CD4-positive, alpha-beta T cell treated with Interleukin-15 for 4 hours (primary cell): Measurements from ENCODE around the gene NKAIN2.

Source experiments
- DNase-seq: peaks from one replicate; pipeline ENCODE4 v3.0.0-alpha.2; 2020; ENCODE audit warnings: low spot score

Gene NKAIN2

DNA sequence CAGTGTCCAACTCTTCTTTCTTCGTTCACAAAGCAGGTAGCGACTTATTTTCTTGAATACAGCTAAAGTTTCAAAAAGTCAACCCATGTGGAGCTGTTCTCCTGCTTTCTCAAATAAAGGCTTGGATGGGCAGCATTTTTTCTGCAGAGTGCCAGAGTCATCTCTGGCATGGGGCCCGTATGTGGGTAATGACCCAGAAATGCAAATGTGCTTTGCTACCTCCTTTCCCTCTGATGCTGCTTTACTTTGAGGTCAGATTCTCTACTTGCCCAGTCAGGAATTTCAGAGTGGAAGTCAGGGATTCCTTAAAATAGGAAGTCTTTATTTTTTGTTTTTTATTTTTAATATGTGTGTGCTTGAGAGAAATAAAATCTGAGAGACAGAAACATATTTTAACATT, 4.9 kb downstream of the NKAIN2 start:
- no peak for DNase-seq

DNA sequence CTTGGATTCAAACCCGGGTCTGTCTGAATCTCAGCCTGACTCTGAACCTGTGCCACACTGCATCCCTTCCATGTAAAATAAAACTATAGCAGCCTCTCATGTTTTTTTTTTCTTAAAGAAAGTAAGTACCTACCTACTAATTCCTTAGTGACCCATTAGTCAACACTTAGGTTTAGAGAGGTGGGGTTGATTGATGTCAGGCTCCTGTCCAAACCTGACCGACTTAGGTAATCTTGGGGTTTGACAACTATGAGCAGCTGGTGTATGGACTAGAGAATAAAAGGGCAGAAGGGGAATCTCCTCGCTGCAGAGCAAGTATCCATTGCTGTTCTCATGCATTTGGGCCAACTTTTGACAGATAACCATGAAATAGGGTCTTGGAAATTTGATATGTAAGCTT, 6.5 kb downstream of the NKAIN2 start:
- DNase-seq, result no peak

DNA sequence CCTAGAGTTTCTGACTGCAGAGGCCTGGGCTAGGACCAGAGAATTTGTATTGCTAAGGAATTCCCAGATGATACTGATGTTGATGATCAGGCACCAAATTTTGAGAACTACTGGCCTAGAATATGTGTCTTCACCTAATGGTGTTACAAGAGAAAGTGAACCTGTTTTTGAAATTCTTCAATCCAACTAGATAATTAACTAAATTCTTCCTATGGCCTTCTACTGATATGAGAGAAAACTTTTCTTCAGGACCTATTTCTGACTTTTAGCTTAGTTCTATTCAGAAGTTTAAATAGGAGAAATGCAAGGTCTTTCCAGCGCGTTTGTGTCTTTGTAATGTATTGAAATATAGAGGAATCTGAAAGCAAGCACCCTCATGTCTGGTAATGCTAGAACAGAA, 7.3 kb downstream of the NKAIN2 start:
- no peak for DNase-seq

DNA sequence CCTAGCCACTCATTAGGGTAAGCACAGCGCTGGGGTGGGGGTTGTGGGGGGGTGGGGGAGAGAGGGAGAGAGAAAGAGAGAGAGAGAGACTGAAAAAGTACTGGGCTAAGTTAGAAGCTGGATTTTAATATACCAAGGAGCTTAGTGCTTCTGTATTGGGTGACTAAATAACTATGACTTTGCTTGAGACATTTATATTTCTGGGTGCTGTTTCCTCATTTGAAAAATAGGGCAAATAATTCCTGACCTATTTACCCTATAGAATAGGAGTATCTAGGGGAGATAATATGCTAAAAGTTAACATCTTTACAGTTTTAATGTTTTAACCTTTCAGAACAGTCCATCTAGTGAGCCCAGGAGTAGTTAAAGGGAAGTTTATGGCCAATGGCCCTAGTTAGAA, 7.7 kb downstream of the NKAIN2 start:
- no peak for DNase-seq

DNA sequence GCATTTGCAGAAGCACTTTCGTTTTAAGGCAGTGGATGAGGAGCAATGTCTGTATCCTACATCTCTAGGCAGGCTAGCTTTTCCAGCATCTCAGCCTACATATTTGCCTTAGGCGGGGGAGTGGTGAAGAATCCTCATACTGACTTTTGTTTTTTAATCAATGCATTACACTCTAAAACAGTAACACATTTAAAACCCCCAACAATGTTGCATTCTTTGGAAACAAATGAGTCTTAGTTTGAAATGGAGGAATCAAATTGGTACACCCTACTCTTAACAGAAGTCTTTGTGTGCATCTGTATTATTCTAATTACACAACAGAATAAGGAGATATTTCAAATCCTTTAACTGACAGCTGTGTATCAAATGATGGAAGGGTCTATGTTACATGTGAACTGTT, 9.0 kb downstream of the NKAIN2 start:
- no peak for DNase-seq

DNA sequence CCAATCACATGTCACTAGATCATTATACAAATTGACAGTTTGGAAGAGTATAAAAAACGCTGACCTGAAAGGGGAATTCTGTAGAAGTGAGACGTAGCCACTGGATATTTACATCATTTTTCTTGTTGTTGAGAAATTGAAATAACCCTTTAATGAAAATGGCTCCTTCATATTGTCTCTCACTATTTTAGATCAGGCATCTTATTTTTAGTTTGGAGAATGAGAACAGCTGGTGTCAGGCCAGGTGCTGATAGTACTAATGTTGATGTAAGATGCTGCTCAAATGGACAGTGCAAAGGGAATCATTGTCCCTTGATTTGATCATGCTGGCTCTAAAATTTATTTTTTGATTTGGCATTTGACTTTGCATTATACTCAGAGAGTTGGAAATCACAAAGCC, 17.4 kb downstream of the NKAIN2 start:
- no peak for DNase-seq

DNA sequence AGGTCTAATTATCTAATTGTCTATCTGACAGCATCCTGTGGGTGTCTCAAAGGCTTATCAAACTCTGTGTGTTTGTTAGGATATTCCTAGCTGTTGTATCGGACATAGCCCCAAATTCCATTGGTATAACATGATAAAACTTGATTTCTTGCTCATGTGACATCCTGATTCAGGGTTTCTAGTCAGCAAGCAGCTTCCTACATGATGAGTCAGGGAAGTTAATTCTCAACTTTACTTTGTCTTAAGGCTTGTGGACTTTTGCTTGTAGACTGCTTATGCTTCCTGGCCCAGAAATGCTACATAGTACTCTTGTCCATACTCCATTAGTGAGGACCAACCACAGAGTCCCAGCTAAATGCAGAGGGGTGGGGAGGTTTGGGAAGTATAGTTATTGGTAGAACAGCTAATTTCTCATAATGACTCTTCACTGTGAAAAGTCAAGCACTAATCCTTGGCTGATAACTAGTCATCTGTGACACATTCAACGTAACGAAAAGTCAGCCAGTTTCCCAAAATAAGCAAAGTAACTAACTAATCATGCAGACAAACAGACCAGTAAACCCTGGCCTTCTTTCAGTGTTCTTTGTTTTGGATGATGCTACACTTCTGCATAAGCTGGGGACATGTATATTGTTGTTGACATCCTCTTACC, 25.8 kb downstream of the NKAIN2 start:
- DNase-seq, result no peak

DNA sequence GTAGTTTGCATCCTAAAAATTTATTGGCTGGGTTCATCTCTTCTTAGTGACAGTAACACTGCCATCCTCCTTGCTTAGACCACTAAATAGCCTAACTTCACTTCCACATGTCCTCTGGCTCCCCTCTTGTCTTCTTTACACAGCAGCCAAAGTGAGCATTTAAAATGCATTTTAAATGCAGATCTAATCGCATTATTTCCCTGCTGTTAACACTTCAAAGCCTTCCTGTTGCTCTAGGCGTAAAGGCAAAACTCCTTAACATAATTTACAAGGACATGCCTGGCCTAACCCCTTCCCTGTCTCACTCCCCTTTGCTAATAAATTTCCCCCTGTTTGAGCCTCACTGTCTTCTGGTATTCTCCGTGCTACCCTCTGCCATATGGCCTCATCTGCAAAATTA, 26.5 kb downstream of the NKAIN2 start:
- no peak for DNase-seq

DNA sequence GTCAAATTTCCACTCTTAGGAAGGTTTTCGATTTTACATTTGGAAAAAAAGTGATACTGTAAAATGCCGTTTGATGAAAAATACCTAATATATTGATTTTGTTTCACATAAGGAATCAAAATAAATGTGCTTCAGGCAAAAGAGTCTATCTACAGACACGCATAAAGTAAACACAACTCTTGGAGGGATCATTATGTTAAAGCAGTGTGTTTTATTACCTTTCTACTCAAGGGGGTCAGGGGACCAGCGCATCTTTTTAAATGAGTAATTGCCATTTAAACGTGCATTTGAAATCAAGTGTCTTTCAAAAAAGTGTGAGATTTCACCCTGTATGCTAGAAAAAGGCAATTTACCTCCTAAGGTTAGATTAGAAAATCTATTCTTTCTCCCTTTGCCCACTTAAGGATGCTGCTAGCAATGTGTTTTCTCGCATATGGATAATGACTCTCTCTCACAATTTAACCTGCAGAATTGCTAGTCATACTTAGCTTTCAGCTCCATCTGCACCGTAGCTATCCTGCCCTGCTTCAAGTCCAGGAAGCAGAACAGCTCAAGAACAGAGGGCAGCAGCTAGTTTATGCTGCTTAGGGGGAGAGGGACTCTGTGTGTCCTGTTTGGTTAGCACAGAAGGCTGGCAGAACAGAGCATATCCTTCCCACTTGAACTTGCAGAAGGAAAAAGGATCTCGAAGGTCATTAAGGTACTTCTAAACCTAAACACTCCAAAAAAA, 35.0 kb downstream of the NKAIN2 start:
- DNase-seq, result no peak

DNA sequence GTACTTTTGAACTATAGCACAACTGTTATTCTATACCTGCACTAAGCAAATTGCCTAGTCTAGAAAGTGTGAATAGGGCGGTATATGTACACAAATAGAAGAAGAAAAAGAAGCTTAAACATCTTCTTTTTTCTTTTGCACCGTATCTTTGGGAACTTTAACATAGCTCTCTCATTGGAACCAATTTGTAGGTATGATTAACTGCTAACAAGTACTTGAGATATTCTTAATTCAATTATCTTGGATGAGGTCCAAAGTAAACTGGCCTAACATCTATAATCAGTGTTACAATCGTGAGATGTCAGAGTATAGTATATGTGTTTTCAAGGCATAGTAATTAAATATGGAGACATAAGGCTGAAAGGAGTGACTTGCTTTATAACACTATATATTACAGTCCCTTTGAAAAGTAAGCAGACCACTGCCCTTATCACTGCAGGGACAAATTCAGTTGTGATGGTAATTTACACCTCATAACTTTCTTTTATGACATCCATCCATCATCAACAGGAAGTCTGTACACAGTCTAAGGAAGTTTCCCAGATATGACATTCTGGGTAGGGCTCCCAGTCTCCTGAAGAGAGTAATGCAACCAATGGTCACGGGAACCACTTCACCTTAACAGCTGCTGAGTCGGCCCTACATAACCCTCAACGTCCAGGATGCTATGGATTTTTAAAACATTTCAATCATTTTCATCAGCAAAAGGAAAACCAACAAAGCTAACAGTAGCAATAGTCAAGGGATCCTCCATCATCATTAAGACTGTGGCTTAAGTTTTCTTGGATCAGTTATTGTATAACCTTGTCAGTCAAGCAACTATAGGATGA, 37.6 kb downstream of the NKAIN2 start:
- DNase-seq, result no peak

DNA sequence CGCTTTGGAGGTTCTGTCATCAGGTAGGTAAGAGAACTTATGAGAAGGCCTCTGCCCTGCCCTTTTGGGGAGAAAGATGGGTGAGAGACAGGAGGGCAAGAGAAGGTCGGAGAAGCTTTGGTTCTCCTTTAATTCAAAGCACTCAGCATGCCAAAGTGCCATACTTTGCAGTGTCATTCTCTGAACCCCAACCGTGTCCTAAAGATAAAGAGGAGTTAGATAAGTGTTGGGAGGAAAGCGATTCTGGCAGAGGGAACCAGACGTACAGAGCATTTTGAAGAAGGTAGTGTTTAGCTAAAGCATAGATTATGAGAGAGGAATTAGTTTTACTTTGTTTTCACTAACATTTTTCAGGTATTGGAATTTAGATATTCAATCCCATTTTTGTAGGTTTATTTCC, 40.3 kb downstream of the NKAIN2 start:
- no peak for DNase-seq

DNA sequence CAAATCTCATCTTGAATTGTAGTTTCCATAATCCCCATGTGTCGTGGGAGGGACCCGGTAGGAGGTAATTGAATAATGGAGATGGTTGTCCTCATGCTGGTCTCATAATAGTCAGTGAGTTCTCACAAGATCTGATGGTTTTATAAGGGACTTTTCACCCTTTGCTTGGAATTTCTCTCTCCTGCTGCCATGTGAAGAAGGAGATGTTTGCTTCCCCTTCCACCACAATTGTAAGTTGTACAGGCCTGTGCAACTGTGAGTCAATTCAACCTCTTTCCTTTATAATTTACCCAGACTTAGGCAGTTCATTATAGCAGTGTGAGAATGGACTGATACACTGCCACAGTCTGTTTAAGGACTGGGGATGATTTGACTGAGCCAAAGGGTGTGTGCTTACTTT, 44.7 kb downstream of the NKAIN2 start:
- DNase-seq, result no peak

DNA sequence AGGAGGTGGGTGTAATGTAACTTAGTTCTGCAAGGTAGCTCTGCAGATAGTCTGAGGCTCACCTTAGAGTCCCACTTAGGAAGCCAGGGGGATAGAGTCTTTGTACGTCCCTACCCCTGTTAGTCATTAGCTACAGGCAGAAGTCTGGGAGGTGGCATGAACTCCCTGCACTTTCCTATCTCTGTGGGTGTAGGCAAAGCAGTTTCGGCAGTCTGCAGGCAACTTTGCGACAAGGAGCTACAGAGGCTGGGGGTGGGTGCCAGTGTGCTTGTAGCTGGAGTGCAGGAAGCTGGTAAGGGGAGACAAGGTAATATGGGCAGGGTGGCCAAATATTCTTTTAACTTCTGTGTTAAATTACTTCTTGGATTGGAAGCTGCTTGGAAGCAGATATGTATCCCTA, 45.7 kb downstream of the NKAIN2 start:
- DNase-seq, result no peak

DNA sequence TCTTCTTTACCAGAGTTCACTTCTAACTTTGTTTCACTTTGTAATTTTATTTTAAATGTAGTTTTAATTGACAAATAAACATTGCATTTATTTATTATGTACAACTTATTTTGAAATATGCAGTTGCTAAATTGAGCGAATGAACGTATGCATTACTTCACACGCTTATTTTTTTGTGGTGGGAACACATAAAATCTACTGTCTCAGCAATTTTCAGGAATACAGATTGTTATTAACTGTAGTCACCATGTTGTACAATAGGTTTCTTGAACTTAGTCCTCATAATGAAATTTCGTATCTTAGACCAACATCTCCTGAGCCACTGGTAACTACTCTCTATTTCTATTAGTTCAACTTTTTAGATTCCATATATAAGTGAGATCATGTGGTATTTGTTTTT, 46.9 kb downstream of the NKAIN2 start:
- DNase-seq, result no peak

DNA sequence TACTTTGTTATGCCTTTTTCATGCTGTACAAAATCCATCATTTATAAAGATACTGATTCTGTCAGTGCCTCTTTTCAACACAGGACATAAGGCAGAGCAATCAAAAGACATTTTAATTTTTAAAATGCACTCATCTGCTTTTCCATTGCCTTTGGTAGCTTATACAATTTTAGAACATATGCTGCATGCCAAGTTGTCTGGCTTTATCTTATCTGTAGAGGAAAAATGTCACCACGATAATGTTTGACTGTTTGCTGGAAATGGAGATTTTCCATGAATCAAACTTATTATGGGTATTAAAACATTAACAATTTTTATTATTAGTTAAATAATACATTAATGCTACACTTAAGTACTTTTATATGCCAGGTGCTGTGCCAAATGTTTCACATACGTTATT, 50.5 kb downstream of the NKAIN2 start:
- DNase-seq, result no peak

DNA sequence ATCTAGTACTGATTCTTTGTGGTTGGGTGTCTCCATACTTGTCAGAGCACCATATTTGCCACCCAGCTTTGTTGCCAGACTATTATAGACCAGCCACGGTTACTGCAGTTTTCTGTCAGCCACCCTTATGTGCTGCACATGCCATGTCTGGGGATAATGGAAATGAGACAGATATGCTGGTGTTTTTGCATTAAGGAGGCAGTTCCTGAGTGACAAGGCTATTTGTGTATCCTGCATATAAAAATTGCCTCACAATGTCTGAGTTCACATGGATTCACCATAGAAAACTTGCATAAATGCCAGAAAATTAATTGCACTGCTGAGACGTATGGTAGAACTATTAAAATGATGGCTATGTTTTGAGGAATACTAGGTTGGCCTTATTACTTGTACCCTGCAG, 51.8 kb downstream of the NKAIN2 start:
- no peak for DNase-seq

DNA sequence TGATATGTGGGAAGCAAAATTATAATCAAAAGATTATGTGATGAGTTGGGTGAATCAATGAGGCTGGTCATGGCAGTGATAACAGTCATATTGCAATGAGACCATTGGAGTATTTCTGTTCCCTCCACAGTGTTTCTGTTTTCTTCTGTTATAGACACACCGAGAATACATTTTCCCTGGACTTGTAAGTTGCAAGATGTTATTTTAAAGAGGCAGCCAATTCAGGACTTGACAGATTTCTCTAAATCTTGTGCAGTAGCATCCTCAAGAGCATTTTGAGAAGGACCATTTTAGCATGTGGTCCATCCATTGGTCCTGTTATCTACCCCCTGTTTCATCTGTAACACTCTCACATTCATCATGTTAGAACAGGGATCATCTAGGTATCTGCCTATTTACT, 55.6 kb downstream of the NKAIN2 start:
- no peak for DNase-seq

DNA sequence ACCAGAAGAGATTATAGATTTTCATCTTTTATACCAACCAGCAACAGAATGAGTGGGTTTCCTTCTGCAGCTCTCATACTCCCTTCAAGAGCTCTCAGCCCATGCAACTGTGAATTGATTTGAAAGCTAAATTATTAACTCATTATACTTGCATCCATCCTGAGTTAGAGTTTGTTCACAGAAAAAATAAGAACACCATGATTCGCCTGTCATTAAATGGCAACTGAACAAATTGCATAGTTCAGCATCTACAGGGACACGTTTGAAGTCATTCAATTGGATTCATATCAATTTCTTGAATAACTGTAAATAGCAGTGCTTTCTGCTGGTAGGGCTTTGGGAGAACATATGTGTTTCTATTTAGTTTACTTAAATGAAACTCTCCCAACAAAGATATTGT, 65.7 kb downstream of the NKAIN2 start:
- DNase-seq, result no peak

DNA sequence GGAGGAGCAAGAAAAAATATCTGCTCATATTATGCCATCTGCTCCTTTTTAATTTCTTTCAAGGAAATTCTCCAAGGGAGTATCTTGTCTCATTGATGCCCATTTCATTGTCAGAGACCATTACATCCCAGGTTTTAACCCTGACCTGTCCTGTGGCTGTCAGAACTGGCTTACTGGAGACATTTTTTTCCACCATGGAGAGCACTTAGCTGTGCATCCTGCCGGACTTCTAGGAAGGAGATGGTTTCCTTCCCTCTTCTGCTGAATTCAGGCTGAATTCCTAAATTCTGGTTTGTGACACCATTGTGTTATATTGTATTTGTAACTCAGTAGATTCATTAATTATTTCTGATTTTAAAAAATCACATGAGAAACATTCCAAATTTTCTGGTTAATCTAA, 70.3 kb downstream of the NKAIN2 start:
- DNase-seq, result no peak

DNA sequence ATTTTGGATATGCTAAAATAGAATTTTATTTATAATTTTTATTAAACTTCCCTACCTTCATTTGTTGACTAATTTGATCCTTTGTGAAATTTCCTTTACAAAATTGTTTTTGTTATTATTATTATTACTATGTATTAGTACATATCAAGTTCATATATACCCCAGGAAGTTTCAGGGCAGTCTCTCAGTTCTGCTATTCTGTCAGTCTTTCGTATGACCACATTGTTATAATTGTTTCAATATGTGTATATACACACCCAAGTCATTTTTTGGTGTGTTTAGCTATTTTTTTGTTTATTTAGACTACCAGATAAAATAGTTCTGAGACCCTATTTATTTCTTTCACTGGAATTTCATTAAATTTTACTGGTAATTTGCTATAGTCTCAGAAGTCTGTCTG, 72.1 kb downstream of the NKAIN2 start:
- DNase-seq, result no peak

DNA sequence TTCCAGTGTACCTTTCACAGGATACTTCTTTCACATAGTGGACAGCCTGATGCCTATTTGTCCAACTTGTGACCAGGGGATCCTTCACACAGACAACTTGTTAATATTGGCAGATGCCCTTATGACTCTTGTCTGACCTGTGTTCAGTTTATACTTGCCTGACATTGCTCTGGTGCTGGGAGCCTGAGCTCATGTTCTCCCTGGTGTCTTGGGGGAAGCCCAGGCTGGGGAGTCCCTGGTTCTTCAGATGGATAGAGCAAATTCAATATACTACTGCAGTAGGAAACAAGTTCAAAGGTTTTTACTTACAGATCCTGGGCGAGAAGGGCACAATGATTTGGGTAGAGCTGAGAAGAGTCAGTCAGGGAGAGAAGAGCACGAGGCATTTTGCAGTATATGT, 76.1 kb downstream of the NKAIN2 start:
- DNase-seq, result no peak

DNA sequence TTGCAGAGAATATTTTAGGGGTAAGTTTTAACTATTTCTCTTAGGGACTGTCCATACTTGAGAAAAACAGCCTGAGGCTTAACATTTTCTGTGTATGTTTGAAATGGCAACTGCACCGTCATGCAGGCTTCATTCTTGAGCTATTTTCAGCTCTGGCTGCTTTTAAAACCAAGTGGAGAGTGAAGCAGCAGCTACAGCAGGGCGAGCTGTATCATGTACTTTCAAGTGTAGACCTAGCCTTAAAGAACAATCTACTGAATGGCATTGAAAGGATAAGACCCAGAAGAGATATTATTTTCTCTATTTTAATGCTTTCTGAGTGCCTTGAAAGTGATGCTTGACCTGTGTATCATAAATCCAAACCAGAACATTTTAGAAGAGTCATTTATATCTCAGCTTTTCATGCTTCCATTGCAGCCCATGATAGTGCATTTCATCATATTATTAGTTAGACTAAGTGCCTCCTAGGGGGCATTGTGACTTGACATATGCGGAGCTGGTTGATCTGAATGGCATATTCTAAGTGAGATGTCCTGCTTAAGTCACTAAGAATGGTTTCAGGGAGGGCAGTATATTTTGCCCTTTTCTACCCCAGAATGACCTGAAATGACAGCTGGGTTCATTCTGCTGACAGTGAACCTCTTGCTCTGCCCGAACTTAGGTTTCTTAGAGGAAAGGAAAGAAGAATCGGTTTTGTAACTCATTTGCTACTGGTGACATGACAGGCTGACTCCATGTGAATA, 85.3 kb downstream of the NKAIN2 start:
- DNase-seq, result no peak

DNA sequence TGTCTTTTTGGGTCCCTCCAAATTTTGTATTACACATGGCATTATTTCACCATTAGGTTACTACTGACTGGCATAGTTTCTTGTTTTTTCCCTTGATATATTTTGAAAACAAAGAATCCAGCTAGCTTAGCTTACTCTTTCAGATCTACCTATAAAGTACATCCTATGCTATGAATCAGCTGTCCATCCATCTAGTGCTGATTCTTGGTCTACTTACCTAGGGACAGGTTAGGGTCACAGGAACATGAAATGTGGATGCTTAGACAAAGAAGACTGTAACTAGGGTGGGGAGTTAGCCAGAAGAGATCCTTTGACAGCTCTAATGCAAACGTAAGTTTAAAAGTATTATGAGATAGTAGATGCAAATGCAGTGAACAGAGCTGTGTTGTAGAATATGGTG, 91.7 kb downstream of the NKAIN2 start:
- DNase-seq, result no peak
